Psoas muscle (tissue), 8 donors: ENCODE results near the gene HLA-DRB1. TPM values are rescaled to one million over a fixed set of nuclear protein-coding genes. Genes with fewer than 3 reads are reported as not detected.
"Not testable (repeated sequence)": the region's sequence is repeated elsewhere in the genome, so short reads cannot be mapped to it uniquely, and the experiment has no call there.

Source experiments
- ATAC-seq, 4 donors: fragments of 200-7000 bp; cut with Tn5 transposase; one replicate each; pipeline ENCODE4 v1.9.1; 2020; ENCODE audit warnings: moderate library complexity in 3 of 4, mild to moderate bottlenecking in 2 of 4
- DNase-seq, 2 donors: peaks; one replicate each; pipeline ENCODE4 v3.0.0-alpha.2; 2020
- H3K27ac ChIP-seq: fragments of 200-600 bp; one replicate; pipeline ENCODE4 v1.8.0; 2022
- H3K27me3 ChIP-seq, 3 donors: fragments of 200-600 bp in 1 of 3; one replicate each; pipeline versions ENCODE4 v1.6.1 to v1.8.0; 2013 to 2022; ENCODE audit warnings: low read length in 2 of 3, mild to moderate bottlenecking in 2 of 3, moderate library complexity in 1 of 3; ENCODE audit not compliant: insufficient read depth in 3 of 3
- H3K36me3 ChIP-seq, 2 donors: fragments of 200-600 bp in 1 of 2; one replicate each; pipeline versions ENCODE4 v1.6.1 to v1.8.0; 2013 to 2022; ENCODE audit warnings: low read depth in 1 of 2, mild to moderate bottlenecking in 1 of 2, moderate library complexity in 1 of 2; ENCODE audit not compliant: insufficient read depth in 1 of 2
- H3K4me1 ChIP-seq: fragments of 200-600 bp; one replicate; pipeline ENCODE4 v1.8.0; 2022
- H3K4me3 ChIP-seq: fragments of 200-600 bp; one replicate; pipeline ENCODE4 v1.8.0; 2022; ENCODE audit warnings: mild to moderate bottlenecking
- H3K9me3 ChIP-seq: fragments of 200-600 bp; one replicate; pipeline ENCODE4 v1.8.0; 2022
- CTCF ChIP-seq: fragments of 200-600 bp; IDR thresholded peaks from one replicate; pipeline ENCODE4 v1.8.0; 2022; ENCODE audit warnings: antibody characterized with exemption
- WGBS, 3 donors: extraction: QIAGEN DNeasy Blood & Tissue Kit; methylation state at CpG; one replicate each; pipeline versions ENCODE4 v1.1.6 to v1.1.7; 2013; 5-methylcytosine and 5-hydroxymethylcytosine counted together
- intact Hi-C, 2 donors: fragments of 100-400 bp; cut with DNase I; formaldehyde crosslinking; loops; one replicate each; pipeline versions ENCODE4 v1.11.0 to v1.14.2; 2022
- polyA plus RNA-seq, 3 donors: library from polyadenylated mRNA; stranded (reverse); fragments of 200-250 nt; gene quantifications; one replicate each; pipeline ENCODE4 v1.2.3, GENCODE V29; 2013
- total RNA-seq, 4 donors: library from RNA; stranded (reverse); fragmentation: NEBNext Ultra II Directional in 2 of 4; extraction: Animal tissue kit (Norgen Biotek cat#: 25700) in 2 of 4; gene quantifications; one replicate each; pipeline versions ENCODE4 v1.2.1 to v1.2.4, GENCODE V29; 2021 to 2023
- donor health status: healthy with polysubstance abuse.
- donor health status: DM: no; HTN: no; CAD: no; lungs with moderate emphysema.
- donor health status: Bipolar disorder and iron deficiency.
- donor health status: healthy.
- donor health status: DM: yes; HTN: yes; CAD: no.
- donor health status: DM: no; HTN: no; CAD: no.
- donor health status: DM: no; HTN: no; CAD: no.
- donor health status: DM: yes; HTN: yes; CAD: no.

HLA-DRB1 gene
- total and polyA plus RNA-seq, 7 donors = 13.2 to 49.4 (median 23.4) TPM

GRCh38 chr6:32580593-32580992 is 9.1 kb downstream of the HLA-DRB1 start:
- Histone ChIP-seq H3K36me3 (no peaks in the 10 kb centered on the region), H3K27me3 (no peaks in the 10 kb centered on the region), H3K27ac (no peak overlapping the region), H3K4me1 (no peaks in the 10 kb centered on the region), H3K4me3 (no peak overlapping the region), H3K9me3 (no peaks in the 10 kb centered on the region)
- no peak for DNase-seq
- no peak for TF ChIP-seq CTCF
- intact Hi-C loops = no loop called here
- 70 to 76% (median 74%) methylated on average over 4 of the region's 4 CpGs for WGBS, 3 donors
- ATAC-seq = no peak

GRCh38 chr6:32578962-32579361 is 10.7 kb downstream of the HLA-DRB1 start:
- no peaks in the 10 kb centered on the region for H3K9me3 ChIP-seq
- no peak for TF ChIP-seq CTCF
- WGBS, 3 donors = 0 to 3% (median 0%) methylated on average over 2 to 3 of the region's 3 CpGs
- ATAC-seq (no peak), DNase-seq (no peak)
- intact Hi-C loops = no loop called here
- H3K27ac ChIP-seq = no peak overlapping the region
- H3K4me1 ChIP-seq = no peaks in the 10 kb centered on the region
- H3K4me3 ChIP-seq = no peak overlapping the region
- no peaks in the 10 kb centered on the region for H3K36me3 ChIP-seq
- H3K27me3 ChIP-seq = no peaks in the 10 kb centered on the region

- intact Hi-C loops, H3K36me3 ChIP-seq, ATAC-seq, H3K27ac ChIP-seq, H3K4me3 ChIP-seq, H3K4me1 ChIP-seq, H3K27me3 ChIP-seq, H3K9me3 ChIP-seq, DNase-seq: not testable (repeated sequence)
- 17 to 30% (median 20%) methylated on average over 5 of the region's 5 CpGs for WGBS, 3 donors
Measured at GRCh38 chr6:32577493-32577892, 12.2 kb downstream of the HLA-DRB1 start.

GRCh38 chr6:32576250-32576649 is 13.4 kb downstream of the HLA-DRB1 start:
- TF ChIP-seq CTCF = no peak
- intact Hi-C loops = no loop called here
- ATAC-seq = no peak

GRCh38 chr6:32570363-32570905 is 19.2 kb downstream of the HLA-DRB1 start:
- ATAC-seq (no peak), DNase-seq (no peak)
- H3K27me3 ChIP-seq = no peaks in the 10 kb centered on the region
- H3K36me3 ChIP-seq = no peaks in the 10 kb centered on the region
- H3K4me1 ChIP-seq = no peaks in the 10 kb centered on the region
- intact Hi-C loops = no loop called here
- no peak overlapping the region for H3K4me3 ChIP-seq
- TF ChIP-seq CTCF = no peak
- no peaks in the 10 kb centered on the region for H3K9me3 ChIP-seq
- H3K27ac ChIP-seq = no peak overlapping the region
- WGBS, 3 donors = 20 to 34% (median 30%) methylated on average over 2 to 4 of the region's 4 CpGs

More at GRCh38 chr6:32576250-32576649, 13.4 kb downstream of the HLA-DRB1 start:
- WGBS, 3 donors = 69 to 83% (median 82%) methylated on average over 1 of the region's 1 CpG
- no peaks in the 10 kb centered on the region for H3K4me1 ChIP-seq
- H3K9me3 ChIP-seq = no peaks in the 10 kb centered on the region
- H3K27ac ChIP-seq = no peak overlapping the region
- no peaks in the 10 kb centered on the region for H3K27me3 ChIP-seq
- no peak for DNase-seq
- H3K4me3 ChIP-seq = no peak overlapping the region
- no peaks in the 10 kb centered on the region for H3K36me3 ChIP-seq
